ENCODE data around the gene TMIGD2. TPM values are rescaled to one million over a fixed set of nuclear protein-coding genes. Genes with fewer than 3 reads are reported as not detected.
A peak's percentile ranks its signal among the peaks of the same experiment; 100 is the strongest.

The TMIGD2 gene
- total and polyA plus RNA-seq, 2 of the 4 experiments (the other 2 are of a cell fraction), result not detected

GRCh38 chr19:4304538-4305256, 2.5 kb upstream of the TMIGD2 start, which contains the start of gene FSD1:
Gene FSD1, plus strand, starts transcription at chr19:4304598. Its CDS starts 149 bp downstream, at chr19:4304747.
- H2BK5ac ChIP-seq (ENCODE audit: low read depth, low read length, poor library complexity, severe bottlenecking), result no peak within 1 kb of the TSS
- H3K56ac ChIP-seq (ENCODE audit: extremely low read depth, insufficient read depth, low read length), result no peak within 1 kb of the TSS; the same call in 1 of the 2 replicates
- H3K4me3 ChIP-seq (ENCODE audit: insufficient read depth, low read depth, low read length), result peak within 1 kb of the TSS; percentile 47
- no peak within 1 kb of the TSS for H3K4ac ChIP-seq (ENCODE audit: low read depth, low read length)
- H3K14ac ChIP-seq (replicated peaks; ENCODE audit: low read depth, low read length), result no peak within 1 kb of the TSS
- peak within 1 kb of the TSS; percentile 79 for H2AFZ ChIP-seq (replicated peaks; ENCODE audit: low read length, poor library complexity)
- H3K4me2 ChIP-seq (ENCODE audit: low read depth, low read length), result peak within 1 kb of the TSS; percentile 70
- dilution Hi-C loops (cut with HindIII; ENCODE audit: low sequenced_read_pairs, unreplicated experiment), result no loop called here
- peak; percentile 99 for ATAC-seq (ENCODE audit: low read depth)
- no peak within 1 kb of the TSS for H4K91ac ChIP-seq (ENCODE audit: insufficient read depth, low read depth, low read length)
- H3K23ac ChIP-seq (ENCODE audit: low read depth, low read length), result no peak within 1 kb of the TSS
- CTCF ChIA-PET, result no interaction called here
- no TSS peak for BruUV-seq (replicated peaks)
- H2BK20ac ChIP-seq (ENCODE audit: low read depth, low read length), result no peak within 1 kb of the TSS
- TF ChIP-seq MAZ (IDR thresholded peaks at IDR 0.05; ENCODE audit: borderline replicate concordance, low read depth, low read length) (0 out of 2 replicates have a peak, but pooled peaks have one; percentile 33), RFX5 (IDR thresholded peaks at IDR 0.05; ENCODE audit: low read depth, low read length) (no peak)
- no peak within 1 kb of the TSS for H2AK5ac ChIP-seq (ENCODE audit: low read depth, low read length)
- no peak within 1 kb of the TSS for H2BK15ac ChIP-seq (ENCODE audit: low read depth, low read length)
- H3K9me1 ChIP-seq (ENCODE audit: insufficient read depth, low read length), result peaks cover 6% of the 10 kb centered on the region; the same call in 1 of the 2 replicates
- no peaks in the 10 kb centered on the region for H4K20me1 ChIP-seq (ENCODE audit: insufficient read depth, low read length)
- DNase-seq, result peak; percentile 40
- H3K79me1 ChIP-seq (ENCODE audit: low read depth in 1 of 2, low read length in 2 of 2), result peaks cover 0 to 3% of the 10 kb centered on the region in 2 experiments; a peak in 1 of 4 replicates
- intact Hi-C loops (cut with micrococcal nuclease), result no loop called here
- H3K4me1 ChIP-seq (ENCODE audit: control insufficient read depth, insufficient read depth, low read length), result no peaks in the 10 kb centered on the region
- no peak within 1 kb of the TSS for H2BK120ac ChIP-seq (ENCODE audit: low read depth, low read length)
- WGBS, 2 experiments (ENCODE audit: extremely low coverage in 2 of 2, insufficient read length in 1 of 2), result 5% methylated on average over 10 of the region's 63 CpGs; no CpG with 5 or more reads in 1 of the 2 experiments
- peaks cover 2% of the 10 kb centered on the region; the same call in 1 of the 2 replicates for H3K36me3 ChIP-seq (ENCODE audit: control insufficient read depth, insufficient read depth, low read length)
- H3K18ac ChIP-seq (ENCODE audit: low read depth, low read length), result no peak within 1 kb of the TSS
- H3K9ac ChIP-seq (ENCODE audit: low read depth, low read length), result no peak within 1 kb of the TSS
- POLR2A ChIA-PET (ENCODE audit: unreplicated experiment), result interaction anchor here (0.6 kb wide), 1 partner anchor 30 kb away, joined by 4 read pairs; no protein-coding TSS in a partner anchor
- peak within 1 kb of the TSS; percentile 52 for H2AK9ac ChIP-seq (replicated peaks; ENCODE audit: low read depth, low read length, poor library complexity)
- H3K9me3 ChIP-seq (ENCODE audit: control insufficient read depth, insufficient read depth, low read length), result no peaks in the 10 kb centered on the region
- peak within 1 kb of the TSS; percentile 12 to 84; a peak in 3 of 4 replicates for H4K8ac ChIP-seq (ENCODE audit: low read depth in 2 of 2, low read length in 2 of 2)
- H4K5ac ChIP-seq (ENCODE audit: low read depth, low read length), result no peak within 1 kb of the TSS
- no peaks in the 10 kb centered on the region for H3K27me3 ChIP-seq (ENCODE audit: control insufficient read depth, insufficient read depth, low read length)
- in situ Hi-C loops (cut with MboI; ENCODE audit: low sequenced_read_pairs), result no loop called here
- no peak within 1 kb of the TSS; the same call in 1 of the 2 replicates for H3K27ac ChIP-seq (ENCODE audit: insufficient read depth, low read length)
